SK-N-SH (cell line): ENCODE results near the gene TP53BP2. TPM values are rescaled to one million over a fixed set of nuclear protein-coding genes. Genes with fewer than 3 reads are reported as not detected.

Source experiments
- CTCF ChIA-PET: fragments of 300-600, 350-600 bp; formaldehyde crosslinking; extraction: SDS; loops from one replicate; lab custom pipeline; 2021; lab: Yijun Ruan, JAX
- POLR2A ChIA-PET: fragments of 350-600 bp; sonication (Branson Sonifier 250); formaldehyde crosslinking; extraction: SDS; loops from one replicate; lab custom pipeline; 2020; ENCODE audit warnings: antibody characterized with exemption, inconsistent platforms; lab: Yijun Ruan, JAX
- DNase-seq: peaks from one replicate; pipeline ENCODE4 v3.0.0; 2012
- H2AFZ ChIP-seq: fragments of 200-600 bp; sonication (generic); 2 replicates; pipeline ENCODE4 v1.8.1; 2016; ENCODE audit warnings: antibody characterized with exemption, mild to moderate bottlenecking, low read depth
- H3F3A ChIP-seq: fragments of 200-600 bp; sonication (generic); replicated peaks from 2 replicates; pipeline ENCODE3; 2016; ENCODE audit warnings: antibody characterized with exemption, mild to moderate bottlenecking; ENCODE audit not compliant: insufficient read depth
- H3K27ac ChIP-seq, 2 experiments: fragments of 200-500 bp in 1 of 2; fragments of 200-600 bp in 1 of 2; sonication (Bioruptor generic) in 1 of 2; sonication (generic), shearing (Covaris generic) in 1 of 2; 2 replicates each; pipeline versions ENCODE4 v1.5.1 to v1.6.1; 2014 to 2016; ENCODE audit warnings: low read depth in 2 of 2, inconsistent platforms in 1 of 2, low read length in 1 of 2, mild to moderate bottlenecking in 1 of 2, mixed read lengths in 1 of 2
- H3K27me3 ChIP-seq: fragments of 200-600 bp; sonication (generic), shearing (Covaris generic); 2 replicates; pipeline ENCODE4 v1.6.1; 2016; ENCODE audit warnings: mixed run types; ENCODE audit not compliant: insufficient read depth
- H3K36me3 ChIP-seq, 2 experiments: fragments of 200-500 bp in 1 of 2; fragments of 200-600 bp in 1 of 2; sonication (Bioruptor generic) in 1 of 2; sonication (generic) in 1 of 2; replicated peaks in 1 of 2; 2 replicates each; pipeline versions ENCODE3 to v1.5.1; 2014 to 2016; ENCODE audit warnings: low read length in 1 of 2, mild to moderate bottlenecking in 1 of 2; ENCODE audit not compliant: insufficient read depth in 2 of 2, control insufficient read depth in 1 of 2
- H3K4me1 ChIP-seq, 2 experiments: fragments of 200-500 bp in 1 of 2; fragments of 200-600 bp in 1 of 2; sonication (Bioruptor generic) in 1 of 2; sonication (generic), shearing (Covaris generic) in 1 of 2; 2 replicates each; pipeline versions ENCODE4 v1.5.1 to v1.6.1; 2014 to 2016; ENCODE audit warnings: low read depth in 1 of 2, low read length in 1 of 2, mixed run types in 1 of 2; ENCODE audit not compliant: insufficient read depth in 2 of 2, control insufficient read depth in 1 of 2
- H3K4me2 ChIP-seq: fragments of 200-600 bp; sonication (generic), shearing (Covaris generic); 2 replicates; pipeline ENCODE4 v1.6.1; 2017; ENCODE audit warnings: mixed run types
- H3K4me3 ChIP-seq, 2 experiments: fragments of 200-500 bp in 1 of 2; fragments of 200-600 bp in 1 of 2; sonication (Bioruptor generic) in 1 of 2; sonication (generic), shearing (Covaris generic) in 1 of 2; 2 replicates each; pipeline versions ENCODE4 v1.5.1 to v1.8.1; 2014 to 2016; ENCODE audit warnings: low read depth in 2 of 2, inconsistent platforms in 1 of 2, low read length in 1 of 2, mild to moderate bottlenecking in 1 of 2, mixed read lengths in 1 of 2, moderate library complexity in 1 of 2
- H3K79me2 ChIP-seq: fragments of 200-600 bp; sonication (generic); 2 replicates; pipeline ENCODE4 v1.8.1; 2017; ENCODE audit warnings: mild to moderate bottlenecking; ENCODE audit not compliant: insufficient read depth
- H3K9ac ChIP-seq: fragments of 200-600 bp; sonication (generic); 2 replicates; pipeline ENCODE4 v1.6.1; 2017; ENCODE audit warnings: mixed run types
- H3K9me2 ChIP-seq: fragments of 200-600 bp; sonication (generic); 2 replicates; pipeline ENCODE4 v1.6.1; 2017; ENCODE audit warnings: mixed run types
- H3K9me3 ChIP-seq: fragments of 200-600 bp; sonication (generic); 2 replicates; pipeline ENCODE4 v1.6.1; 2017; ENCODE audit warnings: mixed run types, mild to moderate bottlenecking, moderate library complexity
- H4K20me1 ChIP-seq: fragments of 200-600 bp; sonication (generic); 2 replicates; pipeline ENCODE4 v1.6.1; 2017; ENCODE audit warnings: mild to moderate bottlenecking, mixed run types; ENCODE audit not compliant: insufficient read depth
- EP300 ChIP-seq, 2 experiments: IDR thresholded peaks; 2 replicates each; pipeline versions ENCODE4 v1.4.0 to v1.6.1; 2012; ENCODE audit warnings: borderline replicate concordance in 1 of 2, low read depth in 1 of 2, low read length in 1 of 2
- FOSL2 ChIP-seq: IDR thresholded peaks from 2 replicates; pipeline ENCODE4 v1.4.0; 2012; ENCODE audit warnings: low read depth, mild to moderate bottlenecking, moderate library complexity, borderline replicate concordance
- GATA2 ChIP-seq: sonication (generic); formaldehyde crosslinking; IDR thresholded peaks from 2 replicates; pipeline ENCODE4 v1.5.0; 2020; ENCODE audit warnings: mild to moderate bottlenecking, missing genetic modification reagents
- JUND ChIP-seq: IDR thresholded peaks from 2 replicates; pipeline ENCODE4 v1.4.0; 2012
- MEF2A ChIP-seq: IDR thresholded peaks from 2 replicates; pipeline ENCODE4 v1.4.0; 2012; ENCODE audit warnings: low read depth, borderline replicate concordance
- WGBS: methylation state at CpG from one replicate; pipeline ENCODE4 v1.1.6; 2017; ENCODE audit warnings: low lambda C conversion rate; 5-methylcytosine and 5-hydroxymethylcytosine counted together
- polyA plus RNA-seq, 3 experiments: library from polyadenylated mRNA; depleted of rRNA; stranded (reverse); fragments of >200 nt; gene quantifications; 2 replicates each; pipeline ENCODE4 v1.2.3, GENCODE V29; 2012
- TF ChIP-seq, protein P1 (sequence below): fragments of 200-600 bp; sonication (generic); IDR thresholded peaks from 2 replicates; pipeline ENCODE4 v1.6.1; 2017; ENCODE audit warnings: antibody characterized with exemption, mild to moderate bottlenecking, moderate library complexity
- TF ChIP-seq, protein P2 (sequence below): IDR thresholded peaks from 2 replicates; pipeline ENCODE4 v1.4.0; 2012; ENCODE audit warnings: low read depth
- TF ChIP-seq, protein P3 (sequence below): IDR thresholded peaks from 2 replicates; pipeline ENCODE4 v1.4.0; 2012; ENCODE audit warnings: low read depth, borderline replicate concordance

The TP53BP2 gene
- polyA plus RNA-seq, 1 of the 3 experiments (the other 2 are of a cell fraction): 11.4 TPM

DNA sequence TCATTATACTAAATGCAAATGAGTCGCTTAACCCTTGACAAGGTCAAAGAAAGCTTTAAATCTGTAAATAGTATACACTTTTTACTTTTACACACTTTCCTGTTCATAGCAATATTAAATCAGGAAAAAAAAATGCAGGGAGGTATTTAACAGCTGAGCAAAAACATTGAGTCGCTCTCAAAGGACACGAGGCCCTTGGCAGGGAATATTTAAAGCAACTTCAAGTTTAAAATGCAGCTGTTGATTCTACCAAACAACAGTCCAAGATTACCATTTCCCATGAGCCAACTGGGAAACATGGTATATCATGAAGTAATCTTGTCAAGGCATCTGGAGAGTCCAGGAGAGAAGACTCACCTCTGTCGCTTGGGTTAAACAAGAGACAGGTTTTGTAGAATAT is 70.7 kb downstream of the TP53BP2 start:
- H3K4me3 ChIP-seq: no peak overlapping the region
- WGBS: 68% methylated on average over 4 of the region's 4 CpGs
- DNase-seq: no peak
- H3K36me3 ChIP-seq: peaks cover 70 to 71% of the 10 kb centered on the region in 2 experiments
- TF ChIP-seq GATA2 (no peak), FOSL2 (peak; percentile 5; the same call in 1 of the 2 replicates), MEF2A (no peak), EP300 (IDR thresholded peaks at IDR 0.05; ENCODE audit: borderline replicate concordance in 1 of 2, low read depth in 1 of 2, low read length in 1 of 2) (no peak)
- TF ChIP-seq, protein P1, sequence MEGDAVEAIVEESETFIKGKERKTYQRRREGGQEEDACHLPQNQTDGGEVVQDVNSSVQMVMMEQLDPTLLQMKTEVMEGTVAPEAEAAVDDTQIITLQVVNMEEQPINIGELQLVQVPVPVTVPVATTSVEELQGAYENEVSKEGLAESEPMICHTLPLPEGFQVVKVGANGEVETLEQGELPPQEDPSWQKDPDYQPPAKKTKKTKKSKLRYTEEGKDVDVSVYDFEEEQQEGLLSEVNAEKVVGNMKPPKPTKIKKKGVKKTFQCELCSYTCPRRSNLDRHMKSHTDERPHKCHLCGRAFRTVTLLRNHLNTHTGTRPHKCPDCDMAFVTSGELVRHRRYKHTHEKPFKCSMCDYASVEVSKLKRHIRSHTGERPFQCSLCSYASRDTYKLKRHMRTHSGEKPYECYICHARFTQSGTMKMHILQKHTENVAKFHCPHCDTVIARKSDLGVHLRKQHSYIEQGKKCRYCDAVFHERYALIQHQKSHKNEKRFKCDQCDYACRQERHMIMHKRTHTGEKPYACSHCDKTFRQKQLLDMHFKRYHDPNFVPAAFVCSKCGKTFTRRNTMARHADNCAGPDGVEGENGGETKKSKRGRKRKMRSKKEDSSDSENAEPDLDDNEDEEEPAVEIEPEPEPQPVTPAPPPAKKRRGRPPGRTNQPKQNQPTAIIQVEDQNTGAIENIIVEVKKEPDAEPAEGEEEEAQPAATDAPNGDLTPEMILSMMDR: no peak
- TF ChIP-seq, protein P2, sequence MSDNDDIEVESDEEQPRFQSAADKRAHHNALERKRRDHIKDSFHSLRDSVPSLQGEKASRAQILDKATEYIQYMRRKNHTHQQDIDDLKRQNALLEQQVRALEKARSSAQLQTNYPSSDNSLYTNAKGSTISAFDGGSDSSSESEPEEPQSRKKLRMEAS: no peak
- no peak overlapping the region for H3K4me2 ChIP-seq
- H3K79me2 ChIP-seq: peaks cover 9% of the 10 kb centered on the region; the same call in 1 of the 2 replicates
- no peaks in the 10 kb centered on the region for H3K27me3 ChIP-seq
- H3K9me2 ChIP-seq: no peaks in the 10 kb centered on the region
- CTCF ChIA-PET: interaction anchor here (2.0 kb wide), 1 partner anchor 26 kb away, joined by 10 read pairs; no protein-coding TSS in a partner anchor
- H3K27ac ChIP-seq: peak overlapping the region in 1 of 2 experiments; percentile 96; a peak in 2 of 4 replicates
- no peak overlapping the region for H2AFZ ChIP-seq
- peaks cover 74% of the 10 kb centered on the region for H3F3A ChIP-seq
- no peaks in the 10 kb centered on the region for H3K9me3 ChIP-seq
- POLR2A ChIA-PET: no interaction called here
- H4K20me1 ChIP-seq: no peaks in the 10 kb centered on the region
- no peak overlapping the region; the same call in 1 of the 2 replicates for H3K9ac ChIP-seq
- H3K4me1 ChIP-seq: peaks cover 9 to 44% of the 10 kb centered on the region in 2 experiments

DNA sequence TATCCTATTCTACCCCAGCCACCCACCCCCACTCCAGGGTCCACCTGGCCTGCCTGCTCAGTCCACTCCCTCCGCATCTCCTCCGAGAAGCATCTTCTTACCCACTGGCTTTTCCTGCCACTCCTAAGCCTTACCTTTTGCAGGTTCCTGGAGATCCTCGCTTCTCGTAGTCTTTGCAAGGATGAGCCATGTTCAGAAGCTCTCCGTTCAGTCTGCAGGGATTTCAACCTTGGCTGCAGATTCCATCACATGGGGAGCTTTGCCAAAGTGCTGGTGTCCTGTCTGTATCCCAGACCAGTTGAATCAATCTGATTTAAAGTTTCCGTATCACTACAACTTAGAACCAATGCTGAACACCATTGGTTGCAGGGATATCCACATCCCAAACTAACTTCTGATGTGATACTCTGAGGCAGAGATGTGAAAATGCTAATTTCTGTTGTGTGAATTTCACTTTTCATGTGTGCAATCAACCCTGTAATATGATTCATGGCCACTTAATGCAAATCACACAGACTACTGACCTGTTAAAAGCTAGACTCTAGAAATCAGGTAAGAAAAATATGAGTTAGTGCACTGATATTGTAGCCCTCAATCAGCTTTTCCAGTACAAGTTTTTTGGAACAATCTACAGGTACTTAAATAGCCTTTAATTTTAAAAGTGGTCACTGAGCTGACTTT is 71.5 kb downstream of the TP53BP2 start:
- no peak for DNase-seq
- Histone ChIP-seq H4K20me1 (no peaks in the 10 kb centered on the region), H3K27ac (peak overlapping the region in 1 of 2 experiments; percentile 96; a peak in 2 of 4 replicates), H3K36me3 (peaks cover 69 to 70% of the 10 kb centered on the region in 2 experiments), H2AFZ (no peak overlapping the region), H3K9ac (no peak overlapping the region), H3K27me3 (no peaks in the 10 kb centered on the region), H3K4me2 (no peak overlapping the region), H3K9me3 (no peaks in the 10 kb centered on the region), H3K79me2 (peaks cover 13% of the 10 kb centered on the region; the same call in 1 of the 2 replicates), H3K4me3 (no peak overlapping the region), H3K4me1 (peaks cover 9 to 44% of the 10 kb centered on the region in 2 experiments), H3K9me2 (no peaks in the 10 kb centered on the region), H3F3A (peaks cover 74% of the 10 kb centered on the region)
- TF ChIP-seq JUND: no peak
- TF ChIP-seq, protein P3, sequence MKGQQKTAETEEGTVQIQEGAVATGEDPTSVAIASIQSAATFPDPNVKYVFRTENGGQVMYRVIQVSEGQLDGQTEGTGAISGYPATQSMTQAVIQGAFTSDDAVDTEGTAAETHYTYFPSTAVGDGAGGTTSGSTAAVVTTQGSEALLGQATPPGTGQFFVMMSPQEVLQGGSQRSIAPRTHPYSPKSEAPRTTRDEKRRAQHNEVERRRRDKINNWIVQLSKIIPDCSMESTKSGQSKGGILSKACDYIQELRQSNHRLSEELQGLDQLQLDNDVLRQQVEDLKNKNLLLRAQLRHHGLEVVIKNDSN: no peak
- WGBS: over 99% methylated on average over 6 of the region's 6 CpGs
- POLR2A ChIA-PET: no interaction called here
- CTCF ChIA-PET: interaction anchor here (1.3 to 2.0 kb wide), 2 partner anchors 25 to 67 kb away, joined by 3 to 10 read pairs; no protein-coding TSS in a partner anchor
